Testis (tissue), 2 donors: ENCODE results near the gene TFE3.

Experiments
- CTCF ChIP-seq, 3 experiments: fragments of 450-650 bp in 2 of 3; fragments of 200-600 bp in 1 of 3; sonication (generic) in 1 of 3; IDR thresholded peaks; one replicate each; pipeline ENCODE4 v1.5.1; 2016 to 2019; ENCODE audit warnings: antibody characterized with exemption in 3 of 3, mild to moderate bottlenecking in 2 of 3, moderate library complexity in 1 of 3
- POLR2A ChIP-seq: fragments of 450-650 bp; IDR thresholded peaks from one replicate; pipeline ENCODE4 v1.6.1; 2017; ENCODE audit warnings: antibody characterized with exemption, mild to moderate bottlenecking, moderate library complexity

DNA sequence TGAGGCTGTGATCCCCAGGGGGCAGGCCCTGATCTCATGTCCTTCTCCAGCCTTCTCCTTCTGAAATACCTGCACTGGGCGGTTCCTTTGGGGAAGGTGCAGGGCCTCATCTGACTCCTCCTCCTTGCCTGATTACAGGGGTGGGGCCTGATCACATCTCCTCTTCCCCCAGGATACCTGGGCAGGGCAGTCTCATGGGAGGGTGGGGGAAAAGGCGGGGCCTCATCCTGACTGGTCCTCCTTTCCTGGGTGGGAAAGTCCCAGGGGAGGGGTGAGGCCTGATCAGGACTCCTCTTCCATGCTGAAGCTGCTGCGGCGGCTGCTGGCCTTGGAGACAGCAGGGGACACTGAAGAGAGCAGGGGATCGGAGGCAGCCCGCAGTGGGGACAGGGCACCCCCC is 13.3 kb downstream of the TFE3 start:
- TF ChIP-seq CTCF (IDR thresholded peaks at IDR 0.05) (no peak), POLR2A (no peak)
